SH-SY5Y (cell line): ENCODE results near the gene FMNL1.

ENCODE experiments used
- GATA2 ChIP-seq: IDR thresholded peaks from 2 replicates; pipeline ENCODE4 v1.6.1; 2011; ENCODE audit warnings: mild to moderate bottlenecking, low read depth, low read length
- GATA3 ChIP-seq: IDR thresholded peaks from 2 replicates; pipeline ENCODE4 v1.6.1; 2011; ENCODE audit warnings: low read depth, mild to moderate bottlenecking, low read length, moderate library complexity

DNA sequence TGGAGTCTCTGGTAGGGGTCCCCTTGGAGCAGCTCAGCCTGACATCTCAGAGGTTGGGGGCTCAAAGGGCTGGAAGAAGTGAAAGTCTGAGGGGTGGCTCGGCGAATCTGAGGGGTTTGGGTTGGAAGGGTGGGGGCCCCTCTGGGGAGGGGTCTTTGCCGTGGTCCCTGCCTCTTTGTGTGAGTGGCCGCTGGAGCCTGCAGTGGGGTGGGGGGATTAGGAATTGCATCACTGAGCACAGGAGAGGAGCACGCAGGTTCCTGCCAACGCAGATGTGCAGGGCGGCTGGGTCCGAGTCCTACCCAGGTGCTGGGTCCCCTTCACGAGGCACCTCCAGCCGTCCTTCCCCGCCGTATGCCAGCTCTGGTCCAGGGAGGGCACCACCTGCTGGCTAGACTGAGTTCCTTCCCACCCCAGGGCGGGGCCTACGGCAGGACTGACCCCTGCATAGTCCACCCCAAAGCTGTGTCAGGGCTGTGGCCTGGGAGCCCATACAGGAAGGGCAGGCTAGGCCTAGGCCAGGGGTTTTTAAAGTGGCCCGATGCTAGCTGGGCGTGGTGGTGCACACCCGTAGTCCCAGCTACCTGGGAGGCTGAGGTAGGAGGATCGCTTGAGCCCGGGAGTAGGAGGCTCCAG is 9.9 kb downstream of the FMNL1 start:
- no peak for TF ChIP-seq GATA3
- no peak for TF ChIP-seq GATA2
